Activated CD4-positive, alpha-beta memory T cell treated with anti-CD3 and anti-CD28 coated beads for 36 hours (primary cell): ENCODE results near the gene TTC6. TPM values are rescaled to one million over a fixed set of nuclear protein-coding genes. Genes with fewer than 3 reads are reported as not detected.

Source experiments
- CTCF ChIA-PET: fragments of 350-600 bp; sonication (Branson Sonifier 250); formaldehyde crosslinking; loops from one replicate; lab custom pipeline; 2021; ENCODE audit warnings: antibody characterized with exemption, inconsistent platforms; lab: Charles Lee
- POLR2A ChIA-PET: fragments of 350-600 bp; sonication (Branson Sonifier 250); formaldehyde crosslinking; loops from one replicate; lab custom pipeline; 2021; ENCODE audit warnings: antibody characterized with exemption; lab: Charles Lee
- DNase-seq: peaks from one replicate; pipeline ENCODE4 v3.0.0-alpha.2; 2020
- H3K27ac Mint-ChIP-seq: one replicate; pipeline ENCODE4 v1.8.0; 2021; ENCODE audit warnings: mixed read lengths
- H3K27me3 Mint-ChIP-seq: one replicate; pipeline ENCODE4 v1.8.0; 2021; ENCODE audit warnings: mixed read lengths
- H3K36me3 Mint-ChIP-seq: one replicate; pipeline ENCODE4 v1.8.0; 2021; ENCODE audit warnings: mixed read lengths
- H3K4me1 Mint-ChIP-seq: one replicate; pipeline ENCODE4 v1.8.0; 2021; ENCODE audit warnings: low read depth, mixed read lengths
- H3K4me3 Mint-ChIP-seq: one replicate; pipeline ENCODE4 v1.8.0; 2021; ENCODE audit warnings: mild to moderate bottlenecking, mixed read lengths
- H3K9me3 Mint-ChIP-seq: one replicate; pipeline ENCODE4 v1.8.0; 2021; ENCODE audit warnings: mixed read lengths
- intact Hi-C: fragments of 100-400 bp; cut with micrococcal nuclease; formaldehyde crosslinking; loops from one replicate; pipeline ENCODE4 v1.15.1; 2023
- total RNA-seq, 2 experiments: library from RNA; stranded (reverse); gene quantifications; one replicate each; pipeline ENCODE4 v1.2.3, GENCODE V29; 2021

The TTC6 gene
- total RNA-seq, 2 experiments from 2014 or later, result not detected

GRCh38 chr14:37595809-37596621 is 586 bp downstream of the TTC6 start:
- H3K36me3 Mint-ChIP-seq, result peaks cover 24% of the 10 kb centered on the region
- POLR2A ChIA-PET, result no interaction called here
- H3K27me3 Mint-ChIP-seq, result peaks cover 78% of the 10 kb centered on the region
- H3K4me3 Mint-ChIP-seq, result peak overlapping the region; percentile 64
- intact Hi-C loops, result loop anchor here (1.0 to 10.0 kb wide), 7 partner anchors 11 to 1279 kb away; partner anchors contain the start of gene NKX2-8
- H3K4me1 Mint-ChIP-seq, result peaks cover 35% of the 10 kb centered on the region
- CTCF ChIA-PET, result interaction anchor here (0.6 kb wide), 1 partner anchor 192 kb away, joined by 3 read pairs; no protein-coding TSS in a partner anchor
- H3K9me3 Mint-ChIP-seq, result peaks cover 9% of the 10 kb centered on the region
- H3K27ac Mint-ChIP-seq, result peak overlapping the region; percentile 35
- peak; percentile 88 for DNase-seq

GRCh38 chr14:37596790-37597472 is 1.5 kb downstream of the TTC6 start:
- peaks cover 82% of the 10 kb centered on the region for H3K27me3 Mint-ChIP-seq
- H3K4me3 Mint-ChIP-seq, result no peak overlapping the region
- H3K9me3 Mint-ChIP-seq, result peaks cover 7% of the 10 kb centered on the region
- intact Hi-C loops, result loop anchor here (1.0 to 10.0 kb wide), 7 partner anchors 12 to 1280 kb away; partner anchors contain the start of gene NKX2-8
- H3K36me3 Mint-ChIP-seq, result peaks cover 22% of the 10 kb centered on the region
- H3K4me1 Mint-ChIP-seq, result peaks cover 35% of the 10 kb centered on the region
- CTCF ChIA-PET, result interaction anchor here (0.6 to 0.7 kb wide), 3 partner anchors 14 to 958 kb away, joined by 3 read pairs; no protein-coding TSS in a partner anchor
- H3K27ac Mint-ChIP-seq, result no peak overlapping the region
- DNase-seq, result no peak
- POLR2A ChIA-PET, result no interaction called here

- no peak overlapping the region for H3K4me3 Mint-ChIP-seq
- CTCF ChIA-PET, result interaction anchor here (0.6 to 0.7 kb wide), 2 partner anchors 16 to 958 kb away, joined by 3 read pairs; no protein-coding TSS in a partner anchor
- no peak for DNase-seq
- H3K27ac Mint-ChIP-seq, result no peak overlapping the region
- peaks cover 19% of the 10 kb centered on the region for H3K36me3 Mint-ChIP-seq
- H3K27me3 Mint-ChIP-seq, result peaks cover 82% of the 10 kb centered on the region
- peaks cover 7% of the 10 kb centered on the region for H3K9me3 Mint-ChIP-seq
- intact Hi-C loops, result loop anchor here (5.0 to 10.0 kb wide), 6 partner anchors 477 to 1280 kb away; partner anchors contain the start of gene NKX2-8
- peaks cover 35% of the 10 kb centered on the region for H3K4me1 Mint-ChIP-seq
- POLR2A ChIA-PET, result no interaction called here
Measured at GRCh38 chr14:37597538-37597913, 2.1 kb downstream of the TTC6 start.

- intact Hi-C loops, result loop anchor here (5.0 to 10.0 kb wide), 6 partner anchors 477 to 1281 kb away; partner anchors contain the start of gene NKX2-8
- no peak for DNase-seq
- Mint-ChIP-seq H3K4me3 (no peak overlapping the region), H3K36me3 (peaks cover 13% of the 10 kb centered on the region), H3K27ac (no peak overlapping the region), H3K27me3 (peaks cover 82% of the 10 kb centered on the region), H3K9me3 (peaks cover 10% of the 10 kb centered on the region), H3K4me1 (peaks cover 32% of the 10 kb centered on the region)
- POLR2A ChIA-PET, result no interaction called here
- CTCF ChIA-PET, result interaction anchor here (0.7 kb wide), 1 partner anchor 15 kb away, joined by 3 read pairs; no protein-coding TSS in a partner anchor
Measured at GRCh38 chr14:37597914-37598746, 2.7 kb downstream of the TTC6 start.

- Mint-ChIP-seq H3K27me3 (peaks cover 84% of the 10 kb centered on the region), H3K27ac (no peak overlapping the region), H3K4me3 (no peak overlapping the region), H3K36me3 (peaks cover 13% of the 10 kb centered on the region), H3K9me3 (peaks cover 10% of the 10 kb centered on the region), H3K4me1 (peaks cover 31% of the 10 kb centered on the region)
- POLR2A ChIA-PET, result no interaction called here
- no peak for DNase-seq
- intact Hi-C loops, result loop anchor here (5.0 to 10.0 kb wide), 6 partner anchors 476 to 1282 kb away; partner anchors contain the start of gene NKX2-8
- CTCF ChIA-PET, result no interaction called here
Measured at GRCh38 chr14:37598747-37599506, 3.5 kb downstream of the TTC6 start.

GRCh38 chr14:37599507-37600368 is 4.3 kb downstream of the TTC6 start:
- peaks cover 9% of the 10 kb centered on the region for H3K36me3 Mint-ChIP-seq
- POLR2A ChIA-PET, result no interaction called here
- CTCF ChIA-PET, result no interaction called here
- intact Hi-C loops, result loop anchor here (5.0 to 10.0 kb wide), 6 partner anchors 475 to 1282 kb away; partner anchors contain the start of gene NKX2-8
- H3K9me3 Mint-ChIP-seq, result peaks cover 6% of the 10 kb centered on the region
- DNase-seq, result no peak
- H3K4me3 Mint-ChIP-seq, result no peak overlapping the region
- peaks cover 27% of the 10 kb centered on the region for H3K4me1 Mint-ChIP-seq
- H3K27me3 Mint-ChIP-seq, result peaks cover 79% of the 10 kb centered on the region
- H3K27ac Mint-ChIP-seq, result no peak overlapping the region

- intact Hi-C loops, result no loop called here
- Mint-ChIP-seq H3K4me1 (peaks cover 20% of the 10 kb centered on the region), H3K4me3 (no peak overlapping the region), H3K27me3 (peaks cover 75% of the 10 kb centered on the region), H3K9me3 (peaks cover 6% of the 10 kb centered on the region), H3K36me3 (peaks cover 9% of the 10 kb centered on the region), H3K27ac (no peak overlapping the region)
- ChIA-PET CTCF (no interaction called here), POLR2A (no interaction called here)
- no peak for DNase-seq
Measured at GRCh38 chr14:37600880-37601741, 5.7 kb downstream of the TTC6 start.

- Mint-ChIP-seq H3K27me3 (peaks cover 72% of the 10 kb centered on the region), H3K27ac (no peak overlapping the region), H3K36me3 (peaks cover 9% of the 10 kb centered on the region), H3K4me1 (peaks cover 16% of the 10 kb centered on the region), H3K9me3 (peaks cover 6% of the 10 kb centered on the region), H3K4me3 (no peak overlapping the region)
- DNase-seq, result no peak
- ChIA-PET POLR2A (no interaction called here), CTCF (no interaction called here)
- intact Hi-C loops, result no loop called here
Measured at GRCh38 chr14:37601865-37602264, 6.4 kb downstream of the TTC6 start.

GRCh38 chr14:37602605-37603453 is 7.4 kb downstream of the TTC6 start:
- Mint-ChIP-seq H3K4me1 (peaks cover 16% of the 10 kb centered on the region), H3K36me3 (peaks cover 9% of the 10 kb centered on the region), H3K9me3 (peaks cover 6% of the 10 kb centered on the region), H3K27me3 (peaks cover 63% of the 10 kb centered on the region), H3K27ac (no peak overlapping the region), H3K4me3 (no peak overlapping the region)
- intact Hi-C loops, result no loop called here
- no peak for DNase-seq
- ChIA-PET CTCF (no interaction called here), POLR2A (no interaction called here)
